DOHH2 (cell line): ENCODE data around the gene ANKRD33B.

Source experiments
- EZH2phosphoT487 ChIP-seq: fragments of 200-600 bp; sonication (generic); IDR thresholded peaks from 2 replicates; pipeline ENCODE4 v1.6.1; 2017; ENCODE audit warnings: borderline replicate concordance, mild to moderate bottlenecking, antibody characterized with exemption, low read length, moderate library complexity, mixed read lengths
- TF ChIP-seq, protein P1 (sequence below): fragments of 200-600 bp; sonication (generic); IDR thresholded peaks from one replicate; pipeline ENCODE4 v1.5.1; 2014; ENCODE audit warnings: antibody characterized with exemption, mild to moderate bottlenecking, low read depth, low read length; ENCODE audit not compliant: poor library complexity, severe bottlenecking

DNA sequence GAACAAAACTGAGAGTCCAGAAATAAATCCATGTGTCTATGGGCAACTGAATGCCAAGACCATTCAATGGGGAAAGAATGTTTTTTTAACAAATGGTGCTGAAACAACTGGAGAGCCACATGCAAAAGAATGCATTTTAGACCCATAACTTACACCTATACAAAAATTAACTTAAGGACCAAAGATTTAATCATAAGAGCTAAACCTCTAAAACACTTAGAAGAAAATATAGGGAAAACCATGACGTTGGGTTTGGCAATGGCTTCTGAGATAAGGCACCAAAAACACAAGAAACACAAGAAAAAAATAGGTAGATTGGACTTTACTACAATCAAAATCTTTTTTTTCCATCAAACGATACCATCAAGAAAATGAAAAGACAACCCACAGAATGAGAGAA is 48.4 kb upstream of the ANKRD33B start:
- TF ChIP-seq, protein P1, sequence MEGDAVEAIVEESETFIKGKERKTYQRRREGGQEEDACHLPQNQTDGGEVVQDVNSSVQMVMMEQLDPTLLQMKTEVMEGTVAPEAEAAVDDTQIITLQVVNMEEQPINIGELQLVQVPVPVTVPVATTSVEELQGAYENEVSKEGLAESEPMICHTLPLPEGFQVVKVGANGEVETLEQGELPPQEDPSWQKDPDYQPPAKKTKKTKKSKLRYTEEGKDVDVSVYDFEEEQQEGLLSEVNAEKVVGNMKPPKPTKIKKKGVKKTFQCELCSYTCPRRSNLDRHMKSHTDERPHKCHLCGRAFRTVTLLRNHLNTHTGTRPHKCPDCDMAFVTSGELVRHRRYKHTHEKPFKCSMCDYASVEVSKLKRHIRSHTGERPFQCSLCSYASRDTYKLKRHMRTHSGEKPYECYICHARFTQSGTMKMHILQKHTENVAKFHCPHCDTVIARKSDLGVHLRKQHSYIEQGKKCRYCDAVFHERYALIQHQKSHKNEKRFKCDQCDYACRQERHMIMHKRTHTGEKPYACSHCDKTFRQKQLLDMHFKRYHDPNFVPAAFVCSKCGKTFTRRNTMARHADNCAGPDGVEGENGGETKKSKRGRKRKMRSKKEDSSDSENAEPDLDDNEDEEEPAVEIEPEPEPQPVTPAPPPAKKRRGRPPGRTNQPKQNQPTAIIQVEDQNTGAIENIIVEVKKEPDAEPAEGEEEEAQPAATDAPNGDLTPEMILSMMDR: no peak
- no peak for TF ChIP-seq EZH2phosphoT487
